Uterus (tissue), 4 donors: Measurements from ENCODE around the gene MRPL28. TPM values are rescaled to one million over a fixed set of nuclear protein-coding genes. Genes with fewer than 3 reads are reported as not detected.

Experiments
- DNase-seq, 2 donors: peaks; one replicate each; pipeline ENCODE4 v3.0.0-alpha.2; 2019 to 2020
- H3K27ac ChIP-seq, 2 donors: fragments of 200-600 bp; sonication (generic); 1 replicate in 1 of 2; 2 replicates in 1 of 2; pipeline ENCODE4 v1.5.1; 2016 to 2018
- H3K27me3 ChIP-seq, 2 donors: fragments of 200-600 bp; sonication (generic); one replicate each; pipeline ENCODE4 v1.5.1; 2018 to 2019; ENCODE audit warnings: control low read depth in 1 of 2
- H3K36me3 ChIP-seq, 2 donors: fragments of 200-600 bp; sonication (generic); one replicate each; pipeline ENCODE4 v1.5.1; 2019; ENCODE audit warnings: control low read depth in 1 of 2
- H3K4me1 ChIP-seq, 2 donors: fragments of 200-600 bp; sonication (generic); one replicate each; pipeline ENCODE4 v1.5.1; 2018 to 2019; ENCODE audit warnings: control low read depth in 1 of 2
- H3K4me3 ChIP-seq, 2 donors: fragments of 200-600 bp; sonication (generic); 1 replicate in 1 of 2; 2 replicates in 1 of 2; pipeline ENCODE4 v1.5.1; 2018 to 2019; ENCODE audit warnings: mild to moderate bottlenecking in 1 of 2
- H3K9me3 ChIP-seq, 2 donors: fragments of 200-600 bp; sonication (generic); one replicate each; pipeline ENCODE4 v1.5.1; 2019; ENCODE audit warnings: control low read depth in 1 of 2
- CTCF ChIP-seq, 4 experiments: fragments of 200-600 bp in 2 of 4; fragments of 450-650 bp in 2 of 4; sonication (generic) in 2 of 4; IDR thresholded peaks; one replicate each; pipeline ENCODE4 v1.5.1; 2016 to 2019; ENCODE audit warnings: antibody characterized with exemption in 4 of 4, mild to moderate bottlenecking in 2 of 4, moderate library complexity in 1 of 4
- POLR2A ChIP-seq, 2 donors: fragments of 450-650 bp; IDR thresholded peaks; one replicate each; pipeline ENCODE4 v1.6.1; 2016; ENCODE audit warnings: antibody characterized with exemption in 2 of 2, mild to moderate bottlenecking in 1 of 2, moderate library complexity in 1 of 2
- intact Hi-C: fragments of 100-400 bp; cut with DNase I; formaldehyde crosslinking; loops from one replicate; pipeline ENCODE4 v1.15.1; 2023; ENCODE audit warnings: low total_unique reads
- total RNA-seq, 4 donors: library from RNA; depleted of rRNA in 3 of 4; stranded (reverse); fragments of >200 nt in 3 of 4; gene quantifications; one replicate each; pipeline versions ENCODE4 v1.1.0 to v1.2.4, GENCODE V29; 2014 to 2023
- donor health status: DM: yes; HTN: yes; CAD: no.

MRPL28 gene
- total RNA-seq, 4 donors from 2014 or later, result 32.4 to 97.3 (median 50.1) TPM

DNA sequence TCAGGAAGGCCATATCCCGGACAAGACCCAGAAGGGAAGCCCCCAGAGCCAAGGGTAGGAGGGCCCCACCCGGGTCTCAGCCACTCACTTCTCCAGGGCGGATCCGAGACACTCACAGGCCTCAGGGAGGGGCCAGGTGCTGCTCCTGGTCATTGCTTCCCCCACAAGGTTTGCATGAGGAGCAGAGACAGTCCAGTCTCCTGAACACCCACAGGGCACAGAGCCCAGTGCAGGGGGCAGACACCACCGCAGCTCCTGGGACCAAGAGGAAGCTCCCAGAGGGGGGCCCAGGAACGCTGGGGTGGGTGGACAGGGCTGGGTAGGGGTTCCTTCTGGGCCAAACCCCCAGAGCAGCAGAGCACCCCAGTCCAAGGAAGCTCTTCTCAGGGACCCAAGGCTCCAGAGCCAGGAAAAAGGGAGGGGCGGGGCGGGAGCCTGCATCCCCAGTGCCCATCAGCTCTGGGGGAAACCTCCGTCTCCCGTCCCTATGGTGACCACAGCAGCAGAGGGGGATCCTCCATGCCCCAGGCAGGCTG is 709 bp upstream of the MRPL28 start:
- H3K4me3 ChIP-seq, result peak overlapping the region; percentile 41 to 52
- intact Hi-C loops, result no loop called here

GRCh38 chr16:369866-370436 is 387 bp downstream of the MRPL28 start:
- peak overlapping the region; percentile 41 to 52 for H3K4me3 ChIP-seq
- intact Hi-C loops, result no loop called here
- peaks cover 4 to 11% of the 10 kb centered on the region in 2 donors for H3K4me1 ChIP-seq
- no peaks in the 10 kb centered on the region for H3K9me3 ChIP-seq
- no peak overlapping the region for H3K27ac ChIP-seq
- no peaks in the 10 kb centered on the region for H3K36me3 ChIP-seq
- DNase-seq, result no peak
- TF ChIP-seq POLR2A (IDR thresholded peaks at IDR 0.05) (no peak), CTCF (IDR thresholded peaks at IDR 0.05) (no peak)
- H3K27me3 ChIP-seq, result no peaks in the 10 kb centered on the region

More for the DNA sequence above, 709 bp upstream of the MRPL28 start:
- TF ChIP-seq CTCF (IDR thresholded peaks at IDR 0.05) (no peak), POLR2A (IDR thresholded peaks at IDR 0.05) (no peak)
- Histone ChIP-seq H3K36me3 (no peaks in the 10 kb centered on the region), H3K4me1 (peaks cover 4 to 11% of the 10 kb centered on the region in 2 donors), H3K27ac (peak overlapping the region; percentile 70 to 72), H3K27me3 (no peaks in the 10 kb centered on the region), H3K9me3 (no peaks in the 10 kb centered on the region)
- no peak for DNase-seq

DNA sequence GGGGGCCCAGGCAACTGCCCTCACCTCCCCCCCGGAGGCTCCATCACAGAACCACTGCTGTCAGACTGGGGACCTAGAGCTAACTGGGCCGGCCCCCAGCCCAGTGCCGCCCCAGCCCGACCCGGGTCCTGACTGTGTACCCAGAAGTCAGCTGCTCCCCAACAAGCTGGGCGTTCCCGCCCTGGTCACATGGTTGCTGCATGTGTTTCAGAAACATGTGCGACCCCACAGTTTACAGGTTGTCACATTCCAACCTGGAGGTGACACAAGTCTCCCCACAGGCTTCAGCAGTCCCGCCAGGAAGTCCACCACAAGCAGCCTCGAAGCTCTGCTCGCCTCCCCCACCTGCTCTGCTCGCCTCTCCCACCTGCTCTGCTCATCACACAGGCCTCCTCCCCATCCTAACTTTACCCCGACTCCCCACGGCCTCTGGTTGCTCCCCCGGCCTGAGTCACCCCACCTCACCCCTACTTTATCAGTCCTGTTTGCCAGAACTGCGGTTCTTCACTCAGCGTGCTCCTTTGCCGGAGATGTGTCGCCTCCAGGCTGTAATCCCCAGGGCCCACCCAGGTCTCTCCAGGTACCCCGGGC is 968 bp downstream of the MRPL28 start:
- no peak for TF ChIP-seq POLR2A (IDR thresholded peaks at IDR 0.05)
- TF ChIP-seq CTCF (IDR thresholded peaks at IDR 0.05), result no peak
- H3K27me3 ChIP-seq, result no peaks in the 10 kb centered on the region
- intact Hi-C loops, result no loop called here
- H3K36me3 ChIP-seq, result no peaks in the 10 kb centered on the region
- no peaks in the 10 kb centered on the region for H3K9me3 ChIP-seq
- no peak overlapping the region for H3K4me3 ChIP-seq
- H3K27ac ChIP-seq, result no peak overlapping the region
- DNase-seq, result no peak
- H3K4me1 ChIP-seq, result peaks cover 4 to 11% of the 10 kb centered on the region in 2 donors

DNA sequence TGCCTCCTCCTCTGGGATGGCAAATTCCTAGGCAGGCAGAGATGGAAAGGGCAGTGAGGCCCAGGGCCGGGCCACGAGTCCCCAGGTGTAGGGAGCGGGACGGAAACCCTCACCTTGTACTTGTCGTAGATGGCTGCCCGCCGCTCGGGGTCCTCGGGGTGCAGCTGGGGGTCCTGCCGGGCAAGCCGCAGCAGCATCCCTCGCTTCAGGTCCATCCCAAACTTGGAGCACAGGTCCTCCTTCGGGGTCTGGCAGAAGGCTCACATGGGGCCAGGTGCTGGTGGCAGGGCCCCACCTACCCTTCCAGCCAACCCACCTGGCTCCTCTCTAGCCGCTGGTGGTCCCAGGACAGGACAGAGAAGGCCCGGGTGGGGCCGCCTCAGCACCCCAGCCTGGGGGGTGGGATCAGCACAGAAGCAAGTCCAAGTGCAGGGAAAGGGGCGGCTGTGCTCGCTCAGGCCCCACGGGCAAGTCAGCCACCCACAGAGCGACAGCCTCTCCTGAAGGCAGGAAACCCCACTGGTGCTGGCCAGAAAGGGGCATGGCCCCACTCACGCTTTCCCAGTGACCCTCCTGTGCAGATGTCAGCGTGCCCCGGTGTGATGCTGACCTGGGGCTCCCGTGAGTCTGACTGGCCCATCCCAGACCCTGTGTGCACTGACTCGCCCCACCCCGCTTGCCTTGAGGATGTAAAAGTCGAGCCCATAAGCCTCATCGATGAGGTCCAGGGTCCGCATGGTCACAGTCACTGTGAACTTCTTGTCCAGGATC is 1.8 kb downstream of the MRPL28 start:
- Histone ChIP-seq H3K27ac (no peak overlapping the region), H3K4me3 (no peak overlapping the region), H3K36me3 (no peaks in the 10 kb centered on the region), H3K27me3 (no peaks in the 10 kb centered on the region), H3K9me3 (no peaks in the 10 kb centered on the region), H3K4me1 (peaks cover 4 to 11% of the 10 kb centered on the region in 2 donors)
- intact Hi-C loops, result no loop called here
- TF ChIP-seq CTCF (IDR thresholded peaks at IDR 0.05) (no peak), POLR2A (IDR thresholded peaks at IDR 0.05) (no peak)
- DNase-seq, result no peak
